ENCODE results near the gene ANKRD24.

DNA sequence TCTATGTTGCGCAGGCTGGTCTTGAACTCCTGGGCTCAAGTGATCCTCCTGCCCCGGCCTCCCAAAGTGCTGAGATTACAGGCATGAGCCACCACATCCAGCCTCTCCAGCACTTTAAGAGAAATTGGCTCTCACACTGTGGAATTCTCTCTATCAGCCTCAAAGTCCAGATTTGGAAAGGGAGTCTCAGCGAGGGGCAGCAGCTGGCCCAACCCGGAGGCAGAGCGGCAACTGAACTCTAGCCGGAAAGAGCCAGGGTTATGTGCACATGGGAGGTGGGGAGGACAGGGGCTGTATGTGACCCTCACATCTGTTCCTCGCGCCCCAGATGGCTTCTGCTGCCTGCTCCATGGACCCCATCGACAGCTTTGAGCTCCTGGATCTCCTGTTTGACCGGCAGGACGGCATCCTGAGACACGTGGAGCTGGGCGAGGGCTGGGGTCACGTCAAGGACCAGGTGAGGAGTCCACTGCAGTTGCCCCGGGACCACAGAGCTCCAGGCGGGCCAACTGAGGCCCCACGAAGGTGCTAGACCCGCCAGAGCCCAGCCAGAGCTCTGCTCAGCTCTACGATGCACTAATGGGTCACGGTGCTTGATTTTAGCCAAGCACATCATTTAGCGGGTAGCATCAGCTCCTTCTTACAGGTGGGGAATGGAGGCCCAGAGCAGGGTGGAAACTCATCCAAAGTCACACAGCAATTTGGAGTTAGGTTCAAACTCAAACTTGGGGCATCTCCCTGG is 27.7 kb upstream of the ANKRD24 start:
- TF ChIP-seq PAX5 (IDR thresholded peaks at IDR 0.05; ENCODE audit: insufficient read depth, low read length, severe bottlenecking): no peak
- TF ChIP-seq POLR2A (IDR thresholded peaks at IDR 0.05; ENCODE audit: low read depth, low read length): no peak
- TF ChIP-seq POLR2AphosphoS5 (IDR thresholded peaks at IDR 0.05; ENCODE audit: low read depth, low read length): no peak
- no peak for TF ChIP-seq TAF1 (IDR thresholded peaks at IDR 0.05; ENCODE audit: low read depth, low read length)
- TF ChIP-seq SPI1 (IDR thresholded peaks at IDR 0.05; ENCODE audit: low read depth, low read length): no peak
